Suprapubic skin (tissue), 4 donors: Measurements from ENCODE around the gene SPARCL1. TPM values are rescaled to one million over a fixed set of nuclear protein-coding genes. Genes with fewer than 3 reads are reported as not detected.

Experiments
- DNase-seq, 2 donors: peaks; one replicate each; pipeline ENCODE4 v3.0.0-alpha.2; 2019; ENCODE audit warnings: low spot score in 2 of 2
- H3K27ac ChIP-seq: fragments of 200-600 bp; sonication (generic); one replicate; pipeline ENCODE4 v1.5.1; 2019
- H3K27me3 ChIP-seq: fragments of 200-600 bp; sonication (generic); one replicate; pipeline ENCODE4 v1.5.1; 2019
- H3K36me3 ChIP-seq: fragments of 200-600 bp; sonication (generic); one replicate; pipeline ENCODE4 v1.5.1; 2019
- H3K4me1 ChIP-seq: fragments of 200-600 bp; sonication (generic); one replicate; pipeline ENCODE4 v1.5.1; 2019
- H3K4me3 ChIP-seq: fragments of 200-600 bp; sonication (generic); one replicate; pipeline ENCODE4 v1.5.1; 2019; ENCODE audit warnings: mild to moderate bottlenecking
- H3K9me3 ChIP-seq: fragments of 200-600 bp; sonication (generic); one replicate; pipeline ENCODE4 v1.5.1; 2019
- EP300 ChIP-seq: sonication (generic); formaldehyde crosslinking; IDR thresholded peaks from one replicate; pipeline ENCODE4 v1.6.1; 2017; ENCODE audit warnings: antibody characterized with exemption
- POLR2A ChIP-seq, 2 donors: fragments of 450-650 bp; IDR thresholded peaks; one replicate each; pipeline ENCODE4 v1.6.1; 2017; ENCODE audit warnings: antibody characterized with exemption in 2 of 2, mild to moderate bottlenecking in 2 of 2, moderate library complexity in 2 of 2
- POLR2AphosphoS5 ChIP-seq, 3 donors: sonication (generic); formaldehyde crosslinking; IDR thresholded peaks; one replicate each; pipeline ENCODE4 v1.6.1; 2017; ENCODE audit warnings: antibody characterized with exemption in 3 of 3
- WGBS: methylation state at CpG from one replicate; pipeline ENCODE4 v1.1.5; 2018; 5-methylcytosine and 5-hydroxymethylcytosine counted together
- total RNA-seq, 4 donors: library from RNA; depleted of rRNA; stranded (reverse); fragments of >200 nt; gene quantifications; one replicate each; pipeline ENCODE4 v1.1.0, GENCODE V29; 2016
- TF ChIP-seq, protein P1 (sequence below), 2 donors: fragments of 200-600 bp in 1 of 2; fragments of 450-650 bp in 1 of 2; sonication (generic) in 1 of 2; IDR thresholded peaks; one replicate each; pipeline ENCODE4 v1.5.1; 2016 to 2019; ENCODE audit warnings: antibody characterized with exemption in 2 of 2, mild to moderate bottlenecking in 1 of 2, moderate library complexity in 1 of 2

The SPARCL1 gene
- total RNA-seq, 4 donors from 2014 or later = 62.3 to 124 (median 84.0) TPM

DNA sequence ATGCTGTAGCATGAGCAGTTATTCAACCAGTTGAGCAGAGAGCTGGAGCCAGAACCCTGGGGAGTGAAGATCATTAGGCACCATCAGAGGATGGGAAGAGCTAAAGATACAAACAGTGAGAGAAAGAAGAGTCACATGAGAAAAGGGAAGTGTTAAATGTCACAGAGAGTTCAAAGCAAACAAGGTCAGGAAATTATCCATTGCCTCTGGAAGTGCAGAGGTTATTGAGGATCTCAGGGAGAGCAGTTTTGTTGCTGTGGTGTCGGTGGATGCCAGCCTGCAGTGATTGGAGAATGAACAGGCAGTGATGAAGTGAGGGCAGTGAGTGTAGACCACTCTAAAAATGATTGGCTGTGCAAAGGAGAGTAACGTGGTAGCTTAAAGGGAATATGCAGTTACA lies 17.7 kb downstream of the SPARCL1 start:
- TF ChIP-seq POLR2A (IDR thresholded peaks at IDR 0.05) = no peak
- TF ChIP-seq, protein P1, sequence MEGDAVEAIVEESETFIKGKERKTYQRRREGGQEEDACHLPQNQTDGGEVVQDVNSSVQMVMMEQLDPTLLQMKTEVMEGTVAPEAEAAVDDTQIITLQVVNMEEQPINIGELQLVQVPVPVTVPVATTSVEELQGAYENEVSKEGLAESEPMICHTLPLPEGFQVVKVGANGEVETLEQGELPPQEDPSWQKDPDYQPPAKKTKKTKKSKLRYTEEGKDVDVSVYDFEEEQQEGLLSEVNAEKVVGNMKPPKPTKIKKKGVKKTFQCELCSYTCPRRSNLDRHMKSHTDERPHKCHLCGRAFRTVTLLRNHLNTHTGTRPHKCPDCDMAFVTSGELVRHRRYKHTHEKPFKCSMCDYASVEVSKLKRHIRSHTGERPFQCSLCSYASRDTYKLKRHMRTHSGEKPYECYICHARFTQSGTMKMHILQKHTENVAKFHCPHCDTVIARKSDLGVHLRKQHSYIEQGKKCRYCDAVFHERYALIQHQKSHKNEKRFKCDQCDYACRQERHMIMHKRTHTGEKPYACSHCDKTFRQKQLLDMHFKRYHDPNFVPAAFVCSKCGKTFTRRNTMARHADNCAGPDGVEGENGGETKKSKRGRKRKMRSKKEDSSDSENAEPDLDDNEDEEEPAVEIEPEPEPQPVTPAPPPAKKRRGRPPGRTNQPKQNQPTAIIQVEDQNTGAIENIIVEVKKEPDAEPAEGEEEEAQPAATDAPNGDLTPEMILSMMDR (IDR thresholded peaks at IDR 0.05) = no peak
- TF ChIP-seq POLR2AphosphoS5 (IDR thresholded peaks at IDR 0.05) = no peak
- no peak for TF ChIP-seq EP300
- H3K36me3 ChIP-seq = peaks cover 5% of the 10 kb centered on the region
- H3K4me1 ChIP-seq = peaks cover 18% of the 10 kb centered on the region
- WGBS = 62% methylated on average over 2 of the region's 2 CpGs
- no peaks in the 10 kb centered on the region for H3K27me3 ChIP-seq
- no peaks in the 10 kb centered on the region for H3K9me3 ChIP-seq
- no peak overlapping the region for H3K4me3 ChIP-seq
- no peak overlapping the region for H3K27ac ChIP-seq
- no peak for DNase-seq

DNA sequence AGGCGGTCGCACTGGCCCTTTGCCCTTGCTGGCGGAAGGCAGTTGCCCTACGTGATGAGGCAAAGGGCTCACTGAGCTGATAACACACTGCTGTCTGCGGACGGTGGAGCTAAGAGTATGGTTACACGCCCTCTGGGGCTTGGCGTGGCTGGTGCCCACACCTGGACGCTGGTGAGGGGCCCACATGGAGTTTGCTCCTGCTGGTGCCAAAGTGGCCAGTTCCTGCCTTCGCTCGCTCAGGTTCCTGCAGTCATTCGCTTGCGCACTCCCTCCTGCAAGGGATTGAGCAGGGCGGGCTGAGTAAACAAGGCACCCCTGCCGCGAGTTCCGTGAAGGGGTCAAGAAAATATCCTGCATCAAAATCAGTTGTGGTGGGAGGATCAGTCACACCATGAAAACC lies 18.4 kb downstream of the SPARCL1 start:
- no peak overlapping the region for H3K4me3 ChIP-seq
- no peaks in the 10 kb centered on the region for H3K27me3 ChIP-seq
- no peak for DNase-seq
- TF ChIP-seq EP300 (no peak), POLR2AphosphoS5 (IDR thresholded peaks at IDR 0.05) (no peak), POLR2A (IDR thresholded peaks at IDR 0.05) (no peak)
- TF ChIP-seq, protein P1 (IDR thresholded peaks at IDR 0.05) = no peak
- H3K4me1 ChIP-seq = peaks cover 23% of the 10 kb centered on the region
- no peaks in the 10 kb centered on the region for H3K9me3 ChIP-seq
- WGBS = 95% methylated on average over 16 of the region's 17 CpGs
- no peak overlapping the region for H3K27ac ChIP-seq
- H3K36me3 ChIP-seq = peaks cover 5% of the 10 kb centered on the region

DNA sequence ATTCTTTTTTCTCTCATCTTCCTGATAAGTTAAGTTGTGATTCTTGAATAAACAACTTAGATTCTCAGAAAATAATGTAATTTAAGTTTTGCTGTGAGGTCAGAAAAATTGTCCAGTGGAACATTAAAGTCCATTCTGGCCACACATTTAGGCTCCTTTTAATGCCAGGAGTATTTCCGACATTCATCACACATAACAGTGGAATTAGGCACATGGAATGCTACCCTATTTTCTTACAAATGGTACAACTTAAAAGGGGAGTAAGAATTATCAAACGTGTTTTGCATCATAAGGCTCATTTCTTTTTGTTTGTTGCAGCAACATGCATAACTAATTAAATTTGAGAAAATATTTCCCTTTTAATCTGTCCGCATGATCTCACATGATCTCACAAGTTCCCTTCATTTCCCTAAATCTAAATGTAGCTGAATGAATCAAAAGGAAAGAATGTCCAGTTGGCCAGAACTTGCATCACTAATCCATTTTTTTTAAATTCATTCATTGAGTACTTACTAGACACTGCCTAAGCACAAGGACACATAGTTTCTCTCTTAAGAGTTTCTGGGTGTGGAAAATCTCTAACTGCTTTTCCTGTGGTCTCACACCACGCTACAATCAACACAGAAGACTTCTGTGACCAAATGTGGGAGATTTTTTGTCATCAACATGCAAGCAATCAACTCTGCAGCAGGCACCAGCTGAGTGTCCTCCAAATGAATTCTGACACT lies 22.0 kb downstream of the SPARCL1 start:
- Histone ChIP-seq H3K9me3 (no peaks in the 10 kb centered on the region), H3K36me3 (peaks cover 5% of the 10 kb centered on the region), H3K4me1 (peaks cover 26% of the 10 kb centered on the region), H3K4me3 (no peak overlapping the region), H3K27ac (peak overlapping the region; percentile 56), H3K27me3 (no peaks in the 10 kb centered on the region)
- 57% methylated on average over 4 of the region's 4 CpGs for WGBS
- no peak for TF ChIP-seq POLR2A (IDR thresholded peaks at IDR 0.05)
- peak; percentile 39 for TF ChIP-seq EP300
- TF ChIP-seq, protein P1 (IDR thresholded peaks at IDR 0.05) = no peak
- TF ChIP-seq POLR2AphosphoS5 (IDR thresholded peaks at IDR 0.05) = peak in 1 of 3 donors; percentile 7
- DNase-seq = no peak

DNA sequence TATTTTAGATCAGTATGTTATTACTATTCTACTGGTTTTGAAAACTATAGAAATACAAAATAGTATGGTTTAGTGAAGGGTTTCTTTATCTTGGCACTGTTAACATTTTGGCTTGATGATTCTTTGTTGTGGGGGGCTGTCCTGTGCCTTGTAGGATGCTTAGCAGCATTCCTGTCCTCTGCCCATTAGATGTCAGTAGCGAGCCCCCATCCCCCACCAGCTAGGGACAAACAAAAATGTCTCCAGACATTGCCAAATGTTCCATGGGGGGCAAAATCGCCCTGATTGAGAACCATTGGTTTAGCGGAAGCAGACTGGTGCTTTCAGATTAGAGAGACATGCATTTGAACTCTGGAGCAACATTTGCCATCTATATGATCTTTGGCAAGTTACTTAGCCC lies 23.3 kb downstream of the SPARCL1 start:
- Histone ChIP-seq H3K36me3 (peaks cover 3% of the 10 kb centered on the region), H3K27ac (no peak overlapping the region), H3K4me3 (no peak overlapping the region), H3K27me3 (no peaks in the 10 kb centered on the region), H3K9me3 (no peaks in the 10 kb centered on the region), H3K4me1 (peaks cover 21% of the 10 kb centered on the region)
- no peak for DNase-seq
- TF ChIP-seq POLR2AphosphoS5 (IDR thresholded peaks at IDR 0.05) (no peak), EP300 (no peak), POLR2A (IDR thresholded peaks at IDR 0.05) (no peak)
- TF ChIP-seq, protein P1 (IDR thresholded peaks at IDR 0.05) = no peak
- 84% methylated on average over 3 of the region's 3 CpGs for WGBS

DNA sequence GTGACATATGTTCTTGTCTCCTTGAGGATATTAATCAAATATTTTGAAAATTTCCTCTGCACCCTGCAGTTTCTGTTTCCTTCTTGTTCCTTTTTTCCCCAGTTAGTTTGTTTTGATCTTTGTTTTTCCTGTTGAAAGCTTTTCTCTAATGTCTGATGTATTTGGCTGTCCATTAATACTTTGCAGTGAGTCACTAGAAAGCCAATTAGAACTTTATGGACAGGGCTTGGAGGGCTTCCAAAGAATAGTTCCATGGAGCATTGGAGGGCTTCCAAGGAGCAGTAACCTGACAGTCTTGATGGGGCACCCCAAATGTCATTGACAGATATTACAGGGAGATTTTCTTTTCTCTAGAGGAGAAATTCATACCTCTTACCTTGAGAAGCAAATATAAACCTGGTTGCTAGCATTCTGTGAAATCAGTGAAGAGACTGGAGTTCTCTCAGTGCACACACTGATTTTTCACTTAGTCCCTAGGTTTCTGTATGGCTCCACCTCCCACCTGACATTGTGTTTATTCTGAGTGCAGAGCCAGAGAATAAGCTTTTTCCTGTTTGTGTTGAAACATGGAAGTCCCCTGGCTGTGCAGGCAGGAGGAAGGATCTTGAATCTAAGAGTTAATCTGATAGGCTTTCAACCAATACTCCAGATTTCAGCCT lies 26.5 kb downstream of the SPARCL1 start:
- TF ChIP-seq POLR2A (IDR thresholded peaks at IDR 0.05) (no peak), POLR2AphosphoS5 (IDR thresholded peaks at IDR 0.05) (no peak), EP300 (no peak)
- TF ChIP-seq, protein P1 (IDR thresholded peaks at IDR 0.05) = no peak
- no peak overlapping the region for H3K27ac ChIP-seq
- H3K4me3 ChIP-seq = no peak overlapping the region
- no peaks in the 10 kb centered on the region for H3K27me3 ChIP-seq
- DNase-seq = no peak
- H3K9me3 ChIP-seq = no peaks in the 10 kb centered on the region
- H3K36me3 ChIP-seq = no peaks in the 10 kb centered on the region
- H3K4me1 ChIP-seq = peaks cover 31% of the 10 kb centered on the region
